Loucy (cell line): ENCODE data around the gene SIX4.

Experiments used
- EZH2phosphoT487 ChIP-seq: fragments of 200-600 bp; IDR thresholded peaks from 2 replicates; pipeline ENCODE4 v1.6.1; 2018; ENCODE audit warnings: antibody characterized with exemption, mild to moderate bottlenecking, moderate library complexity, borderline replicate concordance
- TF ChIP-seq, protein P1 (sequence below): fragments of 200-600 bp; sonication (generic); conservative IDR thresholded peaks from 2 replicates; pipeline ENCODE4 v1.5.1; 2014; ENCODE audit warnings: mild to moderate bottlenecking, antibody characterized with exemption, low read length

DNA sequence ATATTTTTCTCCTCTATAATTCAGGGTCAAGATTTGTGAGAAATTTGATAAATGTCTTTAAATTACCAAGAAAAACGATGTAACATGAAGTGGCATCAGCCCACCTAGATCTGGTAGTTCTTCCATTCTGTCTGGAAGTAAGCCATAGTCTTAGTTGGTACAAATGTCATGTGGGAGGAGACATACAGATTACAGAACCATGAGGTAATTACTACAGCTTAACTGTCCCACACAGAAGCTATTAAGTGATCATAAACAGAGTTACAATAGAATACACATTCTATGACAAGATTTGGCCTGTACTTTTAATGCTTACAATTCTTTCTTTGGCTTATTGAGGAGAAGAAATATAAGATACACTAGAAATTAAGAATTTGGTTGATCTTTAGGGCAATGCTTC is 61.2 kb downstream of the SIX4 start:
- TF ChIP-seq, protein P1, sequence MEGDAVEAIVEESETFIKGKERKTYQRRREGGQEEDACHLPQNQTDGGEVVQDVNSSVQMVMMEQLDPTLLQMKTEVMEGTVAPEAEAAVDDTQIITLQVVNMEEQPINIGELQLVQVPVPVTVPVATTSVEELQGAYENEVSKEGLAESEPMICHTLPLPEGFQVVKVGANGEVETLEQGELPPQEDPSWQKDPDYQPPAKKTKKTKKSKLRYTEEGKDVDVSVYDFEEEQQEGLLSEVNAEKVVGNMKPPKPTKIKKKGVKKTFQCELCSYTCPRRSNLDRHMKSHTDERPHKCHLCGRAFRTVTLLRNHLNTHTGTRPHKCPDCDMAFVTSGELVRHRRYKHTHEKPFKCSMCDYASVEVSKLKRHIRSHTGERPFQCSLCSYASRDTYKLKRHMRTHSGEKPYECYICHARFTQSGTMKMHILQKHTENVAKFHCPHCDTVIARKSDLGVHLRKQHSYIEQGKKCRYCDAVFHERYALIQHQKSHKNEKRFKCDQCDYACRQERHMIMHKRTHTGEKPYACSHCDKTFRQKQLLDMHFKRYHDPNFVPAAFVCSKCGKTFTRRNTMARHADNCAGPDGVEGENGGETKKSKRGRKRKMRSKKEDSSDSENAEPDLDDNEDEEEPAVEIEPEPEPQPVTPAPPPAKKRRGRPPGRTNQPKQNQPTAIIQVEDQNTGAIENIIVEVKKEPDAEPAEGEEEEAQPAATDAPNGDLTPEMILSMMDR: no peak
- TF ChIP-seq EZH2phosphoT487: no peak
